ENCODE data around the gene SPATA1. TPM values are rescaled to one million over a fixed set of nuclear protein-coding genes. Genes with fewer than 3 reads are reported as not detected.

SPATA1 gene
- total RNA-seq, 1 donor from 2014 or later = 1.5 TPM

- Mint-ChIP-seq H3K4me1 (peaks cover 20% of the 10 kb centered on the region), H3K27ac (ENCODE audit: unreplicated experiment) (no peak overlapping the region), H3K4me3 (no peak overlapping the region), H3K27me3 (ENCODE audit: low read depth) (no peaks in the 10 kb centered on the region), H3K36me3 (ENCODE audit: low read depth) (peaks cover 19% of the 10 kb centered on the region), H3K9me3 (peaks cover 12% of the 10 kb centered on the region)
- DNase-seq (ENCODE audit: low read depth, low spot score) = no peak
- no peak for TF ChIP-seq CTCF (conservative IDR thresholded peaks at IDR 0.05)
These were observed 109.6 kb downstream of the SPATA1 start for GRCh38 chr1:84615790-84616189.

Other genes starting within 250 kb of the SPATA1 start
- 2.1 and 2.3 TPM in 2 replicates for gene SAMD13, start 204.7 kb upstream of the SPATA1 start, total RNA-seq
- gene DNASE2B, start 107.9 kb upstream of the SPATA1 start, total RNA-seq = not detected in 2 replicates
- 35.4 and 36.5 TPM in 2 replicates for gene RPF1, start 27.1 kb upstream of the SPATA1 start, total RNA-seq
- gene GNG5, start 195 bp downstream of the SPATA1 start, total RNA-seq = 123 and 126 TPM in 2 replicates
- gene CTBS, start 68.1 kb downstream of the SPATA1 start, total RNA-seq = 3.6 and 3.8 TPM in 2 replicates
- gene SSX2IP, start 184.1 kb downstream of the SPATA1 start, total RNA-seq = 23.3 and 24.4 TPM in 2 replicates